ENCODE data around the gene CHURC1. TPM values are rescaled to one million over a fixed set of nuclear protein-coding genes. Genes with fewer than 3 reads are reported as not detected.

The CHURC1 gene
- total and polyA plus RNA-seq, 2 of the 4 experiments (the other 2 are of a cell fraction), result 38.0 to 69.5 TPM

GRCh38 chr14:64944041-64944440 is 29.8 kb downstream of the CHURC1 start:
- Histone ChIP-seq H2BK20ac (ENCODE audit: low read depth, low read length) (no peak overlapping the region), H4K8ac (ENCODE audit: low read depth in 2 of 2, low read length in 2 of 2) (no peak overlapping the region), H3K9me3 (ENCODE audit: control insufficient read depth, insufficient read depth, low read length) (no peaks in the 10 kb centered on the region), H2AFZ (replicated peaks; ENCODE audit: low read length, poor library complexity) (no peak overlapping the region), H2BK15ac (ENCODE audit: low read depth, low read length) (no peak overlapping the region), H3K27me3 (ENCODE audit: control insufficient read depth, insufficient read depth, low read length) (no peaks in the 10 kb centered on the region), H3K4me1 (ENCODE audit: control insufficient read depth, insufficient read depth, low read length) (no peaks in the 10 kb centered on the region), H3K4ac (ENCODE audit: low read depth, low read length) (no peak overlapping the region), H2BK120ac (ENCODE audit: low read depth, low read length) (no peak overlapping the region), H3K36me3 (ENCODE audit: control insufficient read depth, insufficient read depth, low read length) (peaks cover 21% of the 10 kb centered on the region), H2AK9ac (replicated peaks; ENCODE audit: low read depth, low read length, poor library complexity) (no peak overlapping the region), H3K9ac (ENCODE audit: low read depth, low read length) (no peak overlapping the region), H3K4me3 (ENCODE audit: insufficient read depth, low read depth, low read length) (no peak overlapping the region), H3K23ac (ENCODE audit: low read depth, low read length) (no peak overlapping the region), H2AK5ac (ENCODE audit: low read depth, low read length) (no peak overlapping the region), H3K4me2 (ENCODE audit: low read depth, low read length) (no peak overlapping the region), H3K14ac (replicated peaks; ENCODE audit: low read depth, low read length) (no peak overlapping the region), H4K5ac (ENCODE audit: low read depth, low read length) (no peak overlapping the region), H3K18ac (ENCODE audit: low read depth, low read length) (no peak overlapping the region), H3K79me1 (ENCODE audit: low read depth in 1 of 2, low read length in 2 of 2) (no peaks in the 10 kb centered on the region; a peak in 1 of 4 replicates), H2BK5ac (ENCODE audit: low read depth, low read length, poor library complexity, severe bottlenecking) (no peak overlapping the region), H4K20me1 (ENCODE audit: insufficient read depth, low read length) (no peaks in the 10 kb centered on the region; the same call in 1 of the 2 replicates), H4K91ac (ENCODE audit: insufficient read depth, low read depth, low read length) (no peak overlapping the region), H3K27ac (ENCODE audit: insufficient read depth, low read length) (no peak overlapping the region), H3K9me1 (ENCODE audit: insufficient read depth, low read length) (peaks cover 4% of the 10 kb centered on the region; the same call in 1 of the 2 replicates), H3K56ac (ENCODE audit: extremely low read depth, insufficient read depth, low read length) (no peak overlapping the region)
- in situ Hi-C loops (cut with MboI; ENCODE audit: low sequenced_read_pairs), result no loop called here
- WGBS, 2 experiments (ENCODE audit: extremely low coverage in 2 of 2, insufficient read length in 1 of 2), result no CpG with 5 or more reads among the region's 2 CpGs
- no TSS peak for BruUV-seq (replicated peaks)
- dilution Hi-C loops (cut with HindIII; ENCODE audit: low sequenced_read_pairs, unreplicated experiment), result no loop called here
- ChIA-PET CTCF (no interaction called here), POLR2A (ENCODE audit: unreplicated experiment) (no interaction called here)
- TF ChIP-seq MAZ (IDR thresholded peaks at IDR 0.05; ENCODE audit: borderline replicate concordance, low read depth, low read length) (no peak), RCOR1 (IDR thresholded peaks at IDR 0.05; ENCODE audit: insufficient replicate concordance, low read length) (no peak), BHLHE40 (IDR thresholded peaks at IDR 0.05; ENCODE audit: low read depth, low read length) (no peak), POLR2A (IDR thresholded peaks at IDR 0.05; ENCODE audit: low read depth, low read length) (no peak), RFX5 (IDR thresholded peaks at IDR 0.05; ENCODE audit: low read depth, low read length) (no peak), ELK1 (IDR thresholded peaks at IDR 0.05; ENCODE audit: borderline replicate concordance, low read depth, low read length) (no peak), USF2 (IDR thresholded peaks at IDR 0.05; ENCODE audit: low read depth, low read length) (no peak), FOS (IDR thresholded peaks at IDR 0.05; ENCODE audit: low read depth, low read length) (no peak), MXI1 (IDR thresholded peaks at IDR 0.05; ENCODE audit: borderline replicate concordance, low read depth, low read length) (no peak), CHD1 (IDR thresholded peaks at IDR 0.05; ENCODE audit: low read depth, low read length) (no peak), SMC3 (IDR thresholded peaks at IDR 0.05; ENCODE audit: low read depth, low read length) (no peak), RAD21 (IDR thresholded peaks at IDR 0.05; ENCODE audit: low read length) (no peak), CEBPB (IDR thresholded peaks at IDR 0.05; ENCODE audit: low read depth, low read length) (no peak), MAFK (IDR thresholded peaks at IDR 0.05; ENCODE audit: low read depth, low read length) (no peak)
- intact Hi-C loops (cut with micrococcal nuclease), result no loop called here
- no peak for DNase-seq
- no peak for ATAC-seq (ENCODE audit: low read depth)
